IMR-90 (cell line): ENCODE results near the gene TST. TPM values are rescaled to one million over a fixed set of nuclear protein-coding genes. Genes with fewer than 3 reads are reported as not detected.
A peak's percentile ranks its signal among the peaks of the same experiment; 100 is the strongest.

Experiments used
- ATAC-seq: fragments of 200-7000 bp; cut with Tn5 transposase; 2 replicates; pipeline ENCODE4 v1.9.1; 2020; ENCODE audit warnings: low read depth, mild to moderate bottlenecking, moderate library complexity
- BruUV-seq: library from RNA; stranded (reverse); fragments of 400-500 nt; replicated peaks from 2 replicates; lab custom pipeline; 2021; lab: Mats Ljungman, UMichigan
- CTCF ChIA-PET: fragments of 300-600 bp; formaldehyde crosslinking; extraction: SDS; loops from one replicate; lab custom pipeline; 2021; ENCODE audit warnings: antibody characterized with exemption; lab: Yijun Ruan, JAX
- POLR2A ChIA-PET: fragments of 300-600 bp; sonication (Branson Sonifier 250); formaldehyde crosslinking; loops from one replicate; lab custom pipeline; 2022; ENCODE audit warnings: antibody characterized with exemption; ENCODE audit not compliant: unreplicated experiment; lab: Charles Lee
- DNase-seq: peaks from one replicate; pipeline ENCODE4 v3.0.0; 2013
- H2AFZ ChIP-seq: replicated peaks from 2 replicates; pipeline ENCODE3; 2013; ENCODE audit warnings: low read length, mild to moderate bottlenecking; ENCODE audit not compliant: poor library complexity
- H2AK5ac ChIP-seq: 2 replicates; pipeline ENCODE4 v1.6.1; 2013; ENCODE audit warnings: low read depth, low read length, inconsistent platforms
- H2AK9ac ChIP-seq: replicated peaks from 2 replicates; pipeline ENCODE3; 2013; ENCODE audit warnings: mild to moderate bottlenecking, low read depth, low read length, moderate library complexity; ENCODE audit not compliant: poor library complexity
- H2BK120ac ChIP-seq: 2 replicates; pipeline ENCODE4 v1.6.1; 2013; ENCODE audit warnings: low read depth, low read length, inconsistent platforms
- H2BK15ac ChIP-seq: 3 replicates; pipeline ENCODE4 v1.6.1; 2013; ENCODE audit warnings: low read depth, low read length, inconsistent platforms
- H2BK20ac ChIP-seq: 2 replicates; pipeline ENCODE4 v1.6.1; 2013; ENCODE audit warnings: low read depth, mild to moderate bottlenecking, inconsistent platforms, low read length, moderate library complexity
- H2BK5ac ChIP-seq: 2 replicates; pipeline ENCODE4 v1.6.1; 2013; ENCODE audit warnings: mild to moderate bottlenecking, low read depth, low read length, inconsistent platforms; ENCODE audit not compliant: poor library complexity, severe bottlenecking
- H3K14ac ChIP-seq: replicated peaks from 2 replicates; pipeline ENCODE4 v1.6.1; 2013; ENCODE audit warnings: low read depth, low read length, inconsistent platforms
- H3K18ac ChIP-seq: 2 replicates; pipeline ENCODE4 v1.6.1; 2013; ENCODE audit warnings: low read depth, low read length, control low read depth
- H3K23ac ChIP-seq: 2 replicates; pipeline ENCODE4 v1.6.1; 2013; ENCODE audit warnings: low read depth, low read length, inconsistent platforms
- H3K27ac ChIP-seq: 2 replicates; pipeline ENCODE4 v1.5.1; 2013; ENCODE audit warnings: mild to moderate bottlenecking, control low read depth, low read length; ENCODE audit not compliant: insufficient read depth
- H3K27me3 ChIP-seq: 2 replicates; pipeline ENCODE4 v1.6.1; 2013; ENCODE audit warnings: low read length; ENCODE audit not compliant: control insufficient read depth, insufficient read depth
- H3K36me3 ChIP-seq: 2 replicates; pipeline ENCODE4 v1.6.1; 2013; ENCODE audit warnings: low read length, mixed read lengths; ENCODE audit not compliant: control insufficient read depth, insufficient read depth
- H3K4ac ChIP-seq: 2 replicates; pipeline ENCODE4 v1.6.1; 2013; ENCODE audit warnings: low read depth, low read length, inconsistent platforms
- H3K4me1 ChIP-seq: 2 replicates; pipeline ENCODE4 v1.6.1; 2013; ENCODE audit warnings: low read length, mixed read lengths; ENCODE audit not compliant: control insufficient read depth, insufficient read depth
- H3K4me2 ChIP-seq: 2 replicates; pipeline ENCODE4 v1.6.1; 2013; ENCODE audit warnings: low read depth, mild to moderate bottlenecking, control low read depth, low read length, moderate library complexity
- H3K4me3 ChIP-seq: 2 replicates; pipeline ENCODE4 v1.5.1; 2013; ENCODE audit warnings: low read depth, mild to moderate bottlenecking, control low read depth, low read length, moderate library complexity; ENCODE audit not compliant: insufficient read depth
- H3K56ac ChIP-seq: 2 replicates; pipeline ENCODE4 v1.6.1; 2013; ENCODE audit warnings: low read length, inconsistent platforms; ENCODE audit not compliant: insufficient read depth; ENCODE audit errors: extremely low read depth
- H3K79me1 ChIP-seq, 2 experiments: 2 replicates each; pipeline ENCODE4 v1.6.1; 2013; ENCODE audit warnings: low read length in 2 of 2, inconsistent platforms in 1 of 2, low read depth in 1 of 2
- H3K9ac ChIP-seq: 2 replicates; pipeline ENCODE4 v1.6.1; 2013; ENCODE audit warnings: low read depth, low read length, control low read depth
- H3K9me1 ChIP-seq: 2 replicates; pipeline ENCODE4 v1.6.1; 2013; ENCODE audit warnings: low read length, inconsistent platforms; ENCODE audit not compliant: insufficient read depth
- H3K9me3 ChIP-seq: 2 replicates; pipeline ENCODE4 v1.6.1; 2013; ENCODE audit warnings: low read length; ENCODE audit not compliant: control insufficient read depth, insufficient read depth
- H4K20me1 ChIP-seq: 2 replicates; pipeline ENCODE4 v1.6.1; 2013; ENCODE audit warnings: low read length, inconsistent platforms; ENCODE audit not compliant: insufficient read depth
- H4K5ac ChIP-seq: 2 replicates; pipeline ENCODE4 v1.6.1; 2013; ENCODE audit warnings: mild to moderate bottlenecking, low read depth, low read length, control low read depth
- H4K8ac ChIP-seq, 2 experiments: 2 replicates each; pipeline ENCODE4 v1.6.1; 2013; ENCODE audit warnings: low read depth in 2 of 2, low read length in 2 of 2, control low read depth in 1 of 2, inconsistent platforms in 1 of 2
- H4K91ac ChIP-seq: 2 replicates; pipeline ENCODE4 v1.6.1; 2013; ENCODE audit warnings: low read depth, low read length, inconsistent platforms; ENCODE audit not compliant: insufficient read depth
- CEBPB ChIP-seq: IDR thresholded peaks from 2 replicates; pipeline ENCODE4 v1.6.1; 2012; ENCODE audit warnings: low read depth, low read length, improper control_type of control experiment
- MXI1 ChIP-seq: IDR thresholded peaks from 2 replicates; pipeline ENCODE4 v1.6.1; 2012; ENCODE audit warnings: low read depth, mild to moderate bottlenecking, low read length, moderate library complexity, borderline replicate concordance
- NFE2L2 ChIP-seq: fragments of 150-350 bp; IDR thresholded peaks from 2 replicates; pipeline ENCODE4 v1.6.1; 2016; ENCODE audit warnings: low read depth, mild to moderate bottlenecking, low read length
- RFX5 ChIP-seq: IDR thresholded peaks from 2 replicates; pipeline ENCODE4 v1.8.0; 2012; ENCODE audit warnings: low read depth, mild to moderate bottlenecking, low read length, moderate library complexity
- SMC3 ChIP-seq: fragments of 150-350 bp; IDR thresholded peaks from 2 replicates; pipeline ENCODE4 v1.6.1; 2016; ENCODE audit warnings: low read depth, mild to moderate bottlenecking, antibody characterized with exemption, low read length, moderate library complexity
- WGBS, 2 experiments: methylation state at CpG; one replicate each; pipeline versions ENCODE4 v1.1.5 to v1.1.7; 2013; ENCODE audit warnings: missing lambda C conversion rate in 2 of 2; ENCODE audit not compliant: insufficient read length in 1 of 2; ENCODE audit errors: extremely low coverage in 2 of 2; 5-methylcytosine and 5-hydroxymethylcytosine counted together
- dilution Hi-C: fragments of 300-500 bp; cut with HindIII; formaldehyde crosslinking; loops from one replicate; pipeline ENCODE4 v1.14.3; 2018; ENCODE audit warnings: low sequenced_read_pairs; ENCODE audit not compliant: unreplicated experiment
- in situ Hi-C: fragments of 300-500 bp; cut with MboI; formaldehyde crosslinking; loops from 3 replicates; pipeline ENCODE4 v1.14.3; 2019; ENCODE audit warnings: low sequenced_read_pairs, inconsistent platforms, mixed read lengths
- intact Hi-C: fragments of 100-400 bp; cut with micrococcal nuclease; formaldehyde crosslinking; loops from 2 replicates; pipeline ENCODE4 v1.10.0; 2022
- polyA plus RNA-seq, 3 experiments: library from polyadenylated mRNA; depleted of rRNA; stranded (reverse); fragments of >200 nt; gene quantifications; 2 replicates each; pipeline ENCODE4 v1.2.3, GENCODE V29; 2012; ENCODE audit warnings: low replicate concordance in 1 of 3
- total RNA-seq: library from RNA; depleted of rRNA; stranded (reverse); fragments of >200 nt; gene quantifications from 2 replicates; pipeline ENCODE4 v1.2.3, GENCODE V29; 2012

The TST gene
- total and polyA plus RNA-seq, 2 of the 4 experiments (the other 2 are of a cell fraction), result 31.7 to 37.7 TPM

DNA sequence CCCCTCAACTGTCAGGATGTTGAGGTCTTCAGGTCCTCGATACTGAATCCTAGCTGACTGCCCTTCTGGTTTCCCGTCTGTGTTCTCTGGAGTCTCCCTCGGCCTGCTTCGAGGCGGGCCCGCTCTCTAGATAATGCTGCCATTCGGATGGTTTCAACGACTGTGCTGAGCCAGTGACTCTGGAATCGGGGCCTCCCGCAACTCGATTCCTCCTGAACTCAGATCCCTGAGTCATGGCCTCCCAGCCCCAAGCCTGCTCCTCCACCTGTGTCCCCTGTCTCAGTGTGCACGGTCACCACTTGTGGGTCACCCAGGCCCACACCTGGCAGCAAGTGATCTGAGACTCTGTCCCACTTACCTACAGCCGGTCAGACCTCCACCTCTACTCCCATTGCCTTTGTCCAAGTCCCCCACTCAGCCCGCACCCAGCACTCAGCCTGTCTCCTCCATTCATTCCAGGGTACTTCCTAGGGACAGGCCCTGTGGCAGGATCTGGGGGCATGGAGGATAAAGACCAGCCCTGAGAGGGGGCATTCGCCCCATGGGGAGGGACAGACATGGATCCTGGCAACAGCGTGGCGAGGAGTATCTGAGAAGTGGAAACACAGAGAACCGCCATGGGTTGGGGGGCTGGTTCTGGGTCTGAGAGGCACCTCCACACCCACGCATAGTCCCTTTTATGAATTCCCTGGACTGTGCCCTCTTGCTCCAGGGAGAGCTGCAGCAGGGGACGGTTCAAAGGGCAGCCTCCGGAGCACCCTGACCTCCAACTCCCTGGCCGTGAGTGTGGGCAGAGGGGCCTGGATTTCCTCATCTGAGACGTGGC, 14.6 kb upstream of the TST start (continued):
- no peak for TF ChIP-seq MXI1

GRCh38 chr22:37032535-37033460, 13.6 kb upstream of the TST start:
- no peaks in the 10 kb centered on the region for H3K9me1 ChIP-seq
- no peak overlapping the region for H3K4me3 ChIP-seq
- H3K56ac ChIP-seq, result no peak overlapping the region
- H2BK20ac ChIP-seq, result no peak overlapping the region
- no peak overlapping the region for H3K4ac ChIP-seq
- peak; percentile 32; the same call in 1 of the 2 replicates for ATAC-seq
- H4K20me1 ChIP-seq, result no peaks in the 10 kb centered on the region
- BruUV-seq, result no TSS peak
- intact Hi-C loops (no loop called here), in situ Hi-C loops (no loop called here), dilution Hi-C loops (no loop called here)
- no peak overlapping the region for H3K18ac ChIP-seq
- no peak overlapping the region for H2AK9ac ChIP-seq
- H3K4me1 ChIP-seq, result no peaks in the 10 kb centered on the region; the same call in 1 of the 2 replicates
- TF ChIP-seq NFE2L2, result no peak
- no peak; the same call in 1 of the 2 replicates for TF ChIP-seq CEBPB
- TF ChIP-seq SMC3, result no peak
- no peak for TF ChIP-seq RFX5
- H4K8ac ChIP-seq, result no peak overlapping the region
- H2AFZ ChIP-seq, result no peak overlapping the region
- no peak overlapping the region for H3K4me2 ChIP-seq
- H3K9me3 ChIP-seq, result no peaks in the 10 kb centered on the region
- POLR2A ChIA-PET, result interaction anchor here (1.2 kb wide), 1 partner anchor 12 kb away, joined by 4 read pairs; no protein-coding TSS in a partner anchor
- no peak overlapping the region for H3K14ac ChIP-seq
- DNase-seq, result peak; percentile 37
- no peak overlapping the region for H2BK120ac ChIP-seq
- no peak overlapping the region for H4K5ac ChIP-seq
- no peaks in the 10 kb centered on the region for H3K79me1 ChIP-seq
- CTCF ChIA-PET, result interaction anchor here (1.0 kb wide), 1 partner anchor 14 kb away, joined by 5 read pairs; no protein-coding TSS in a partner anchor
- no peak overlapping the region for H2BK5ac ChIP-seq
- no peak overlapping the region for H2BK15ac ChIP-seq
- H3K27me3 ChIP-seq, result peaks cover 14% of the 10 kb centered on the region
- H2AK5ac ChIP-seq, result no peak overlapping the region
- no peak overlapping the region for H3K9ac ChIP-seq
- H3K27ac ChIP-seq, result no peak overlapping the region
- H3K23ac ChIP-seq, result no peak overlapping the region
- peaks cover 15% of the 10 kb centered on the region for H3K36me3 ChIP-seq
- H4K91ac ChIP-seq, result 0 out of 2 replicates have a peak overlapping the region, but pooled peaks have one; percentile 0
- WGBS, 2 experiments, result no CpG with 5 or more reads among the region's 18 CpGs
